Natural killer cell (primary cell): ENCODE data around the gene FANCD2. TPM values are rescaled to one million over a fixed set of nuclear protein-coding genes. Genes with fewer than 3 reads are reported as not detected.

Source experiments
- ATAC-seq, 3 donors: fragments of 150-1000 bp in 2 of 3; fragments of 200-7000 bp in 1 of 3; cut with Tn5 transposase; 1 replicate in 1 of 3; 2 replicates in 2 of 3; pipeline ENCODE4 v1.10.0; 2021; ENCODE audit warnings: mild to moderate bottlenecking in 2 of 3, moderate library complexity in 2 of 3
- DNase-seq, 2 donors: peaks; one replicate each; pipeline versions ENCODE4 v3.0.0 to v3.0.0-alpha.2; 2013 to 2021; ENCODE audit warnings: mixed read lengths in 1 of 2
- H3K27ac ChIP-seq: one replicate; pipeline ENCODE4 v1.5.1; 2013; ENCODE audit warnings: mild to moderate bottlenecking, low read length
- H3K27me3 ChIP-seq: one replicate; pipeline ENCODE4 v1.6.1; 2013; ENCODE audit warnings: low read length; ENCODE audit not compliant: control insufficient read depth, insufficient read depth
- H3K36me3 ChIP-seq: one replicate; pipeline ENCODE4 v1.6.1; 2013; ENCODE audit warnings: low read length; ENCODE audit not compliant: control insufficient read depth, insufficient read depth
- H3K4me1 ChIP-seq: one replicate; pipeline ENCODE4 v1.6.1; 2013; ENCODE audit warnings: low read length; ENCODE audit not compliant: control insufficient read depth, insufficient read depth
- H3K4me3 ChIP-seq: one replicate; pipeline ENCODE4 v1.5.1; 2013; ENCODE audit warnings: low read length
- H3K9me3 ChIP-seq: one replicate; pipeline ENCODE4 v1.6.1; 2013; ENCODE audit warnings: low read length; ENCODE audit not compliant: control insufficient read depth, insufficient read depth
- H3K27ac Mint-ChIP-seq, 2 donors: one replicate each; pipeline ENCODE4 v1.8.0; 2022; ENCODE audit warnings: mild to moderate bottlenecking in 2 of 2, mixed read lengths in 2 of 2, moderate library complexity in 1 of 2
- H3K27me3 Mint-ChIP-seq, 2 donors: one replicate each; pipeline ENCODE4 v1.8.0; 2022; ENCODE audit warnings: low read depth in 2 of 2, mixed read lengths in 2 of 2
- H3K36me3 Mint-ChIP-seq: one replicate; pipeline ENCODE4 v1.8.0; 2022; ENCODE audit warnings: mixed read lengths
- H3K4me1 Mint-ChIP-seq, 2 donors: one replicate each; pipeline ENCODE4 v1.8.0; 2022; ENCODE audit warnings: mixed read lengths in 2 of 2
- H3K4me3 Mint-ChIP-seq: one replicate; pipeline ENCODE4 v1.8.0; 2022; ENCODE audit warnings: mild to moderate bottlenecking, moderate library complexity, mixed read lengths
- H3K9me3 Mint-ChIP-seq, 2 donors: one replicate each; pipeline ENCODE4 v1.8.0; 2022; ENCODE audit warnings: mixed read lengths in 2 of 2
- CTCF ChIP-seq: fragments of 200-600 bp; IDR thresholded peaks from one replicate; pipeline ENCODE4 v1.8.0; 2022; ENCODE audit warnings: antibody characterized with exemption
- WGBS: methylation state at CpG from one replicate; pipeline ENCODE4 v1.1.7; 2013; ENCODE audit warnings: missing lambda C conversion rate; ENCODE audit not compliant: insufficient coverage; 5-methylcytosine and 5-hydroxymethylcytosine counted together
- intact Hi-C: fragments of 100-400 bp; cut with micrococcal nuclease; formaldehyde crosslinking; loops from one replicate; pipeline ENCODE4 v1.14.2; 2022
- total RNA-seq, 4 donors: library from RNA; stranded (reverse); fragments of 120-200 nt in 1 of 4; gene quantifications; one replicate each; pipeline versions ENCODE4 v1.2.3 to v1.2.4, GENCODE V29; 2013 to 2022

FANCD2 gene
- total RNA-seq, 3 donors from 2014 or later (not counting 1 experiment from before 2014, with no cell fraction given), result 9.0 to 15.7 (median 14.6) TPM

- peak overlapping the region; percentile 8 for H3K27ac ChIP-seq
- Mint-ChIP-seq H3K27me3 (peaks cover 0 to 2% of the 10 kb centered on the region in 2 donors), H3K4me3 (peak overlapping the region; percentile 81), H3K27ac (peak overlapping the region; percentile 5 to 45), H3K4me1 (peaks cover 28 to 39% of the 10 kb centered on the region in 2 donors), H3K9me3 (no peaks in the 10 kb centered on the region), H3K36me3 (no peaks in the 10 kb centered on the region)
- WGBS, result 8% methylated on average over 22 of the region's 23 CpGs
- TF ChIP-seq CTCF, result no peak
- no peaks in the 10 kb centered on the region for H3K27me3 ChIP-seq
- peak overlapping the region; percentile 35 for H3K4me3 ChIP-seq
- ATAC-seq (peak; percentile 73 to 85 (median 79)), DNase-seq (peak; percentile 77 to 92)
- intact Hi-C loops, result no loop called here
- H3K4me1 ChIP-seq, result peaks cover 36% of the 10 kb centered on the region
- H3K9me3 ChIP-seq, result no peaks in the 10 kb centered on the region
- no peaks in the 10 kb centered on the region for H3K36me3 ChIP-seq
Observed at GRCh38 chr3:10008588-10009344, 17.5 kb upstream of the FANCD2 start.

- H3K27me3 ChIP-seq, result no peaks in the 10 kb centered on the region
- H3K27ac ChIP-seq, result no peak overlapping the region
- Mint-ChIP-seq H3K27me3 (peaks cover 0 to 2% of the 10 kb centered on the region in 2 donors), H3K27ac (peak overlapping the region; percentile 5 to 19), H3K9me3 (no peaks in the 10 kb centered on the region), H3K36me3 (no peaks in the 10 kb centered on the region), H3K4me1 (peaks cover 19 to 29% of the 10 kb centered on the region in 2 donors), H3K4me3 (peak overlapping the region; percentile 83)
- DNase-seq (peak in 1 of 2 donors; percentile 31), ATAC-seq (no peak)
- H3K4me1 ChIP-seq, result peaks cover 34% of the 10 kb centered on the region
- intact Hi-C loops, result no loop called here
- H3K36me3 ChIP-seq, result no peaks in the 10 kb centered on the region
- H3K9me3 ChIP-seq, result no peaks in the 10 kb centered on the region
- H3K4me3 ChIP-seq, result peak overlapping the region; percentile 38
- TF ChIP-seq CTCF, result no peak
- 11% methylated on average over 8 of the region's 9 CpGs for WGBS
Observed at GRCh38 chr3:10010421-10010877, 15.8 kb upstream of the FANCD2 start.

- Mint-ChIP-seq H3K27ac (peak overlapping the region; percentile 5 to 19), H3K4me1 (peaks cover 14 to 29% of the 10 kb centered on the region in 2 donors), H3K36me3 (no peaks in the 10 kb centered on the region), H3K4me3 (peak overlapping the region; percentile 83), H3K27me3 (peaks cover 0 to 2% of the 10 kb centered on the region in 2 donors), H3K9me3 (no peaks in the 10 kb centered on the region)
- peak overlapping the region; percentile 38 for H3K4me3 ChIP-seq
- ATAC-seq, result peak; percentile 86 to 92 (median 88)
- no peak overlapping the region for H3K27ac ChIP-seq
- intact Hi-C loops, result loop anchor here (1.0 kb wide), 1 partner anchor 15 kb away; the partner anchor contains the start of gene FANCD2
- DNase-seq, result peak; percentile 82 to 86
- no peaks in the 10 kb centered on the region for H3K36me3 ChIP-seq
- no peaks in the 10 kb centered on the region for H3K9me3 ChIP-seq
- peaks cover 34% of the 10 kb centered on the region for H3K4me1 ChIP-seq
- WGBS, result 1% methylated on average over 51 of the region's 51 CpGs
- TF ChIP-seq CTCF, result no peak
- H3K27me3 ChIP-seq, result no peaks in the 10 kb centered on the region
Observed at GRCh38 chr3:10010878-10011465, 15.3 kb upstream of the FANCD2 start.
